GM23248 (cell line): Measurements from ENCODE around the gene NOTCH1.

Experiments
- EZH2 ChIP-seq: fragments of 200-600 bp; sonication (generic); IDR thresholded peaks from 2 replicates; pipeline ENCODE4 v1.6.1; 2018; ENCODE audit warnings: antibody characterized with exemption, mild to moderate bottlenecking; ENCODE audit not compliant: insufficient read depth, poor library complexity, severe bottlenecking
- EZH2phosphoT487 ChIP-seq: fragments of 200-600 bp; sonication (generic); IDR thresholded peaks from 2 replicates; pipeline ENCODE4 v1.6.1; 2018; ENCODE audit warnings: antibody characterized with exemption, moderate library complexity, mild to moderate bottlenecking, low read depth; ENCODE audit not compliant: insufficient read depth

- TF ChIP-seq EZH2 (no peak), EZH2phosphoT487 (no peak)
Observed at GRCh38 chr9:136556166-136556565, 10.3 kb upstream of the NOTCH1 start.
